Effector CD8-positive, alpha-beta T cell (primary cell): Measurements from ENCODE around the gene KLF7.

Experiments used
- DNase-seq: peaks from one replicate; lab custom pipeline; 2025; lab: John Stamatoyannopoulos, UW

The KLF7 gene

GRCh38 chr2:207149249-207150213 is 16.2 kb downstream of the KLF7 start:
- no peak for DNase-seq

- no peak for DNase-seq
Measured at GRCh38 chr2:207148020-207148419, 17.7 kb downstream of the KLF7 start.

DNA sequence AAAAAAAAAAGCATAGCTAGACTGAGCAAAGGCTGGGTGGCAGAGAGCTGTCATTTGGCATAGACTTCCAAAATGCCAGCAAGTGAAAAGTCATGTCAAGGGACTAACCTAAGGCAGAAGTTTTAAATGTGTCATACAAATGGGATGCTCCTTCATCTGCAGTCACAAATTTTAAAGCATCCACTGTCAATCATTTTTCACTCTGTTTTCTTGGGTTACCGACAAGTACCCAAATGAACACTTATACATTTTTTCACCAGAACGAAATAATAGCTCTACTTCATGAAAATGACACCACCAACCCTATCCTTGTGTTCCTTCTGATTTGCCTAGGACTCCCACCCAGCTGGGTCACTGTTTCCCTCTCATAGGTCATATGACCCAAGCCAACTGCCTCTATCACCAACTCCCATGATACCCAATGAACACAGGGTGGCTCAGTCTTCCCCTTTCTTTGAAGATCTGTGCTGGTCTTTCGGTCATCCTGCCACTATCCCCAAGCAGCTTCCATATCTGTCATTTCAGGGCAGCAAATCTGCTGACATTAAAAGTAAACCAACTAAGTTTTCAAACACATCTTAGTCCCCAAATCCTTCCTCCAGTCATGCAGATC is 21.5 kb downstream of the KLF7 start:
- no peak for DNase-seq

DNA sequence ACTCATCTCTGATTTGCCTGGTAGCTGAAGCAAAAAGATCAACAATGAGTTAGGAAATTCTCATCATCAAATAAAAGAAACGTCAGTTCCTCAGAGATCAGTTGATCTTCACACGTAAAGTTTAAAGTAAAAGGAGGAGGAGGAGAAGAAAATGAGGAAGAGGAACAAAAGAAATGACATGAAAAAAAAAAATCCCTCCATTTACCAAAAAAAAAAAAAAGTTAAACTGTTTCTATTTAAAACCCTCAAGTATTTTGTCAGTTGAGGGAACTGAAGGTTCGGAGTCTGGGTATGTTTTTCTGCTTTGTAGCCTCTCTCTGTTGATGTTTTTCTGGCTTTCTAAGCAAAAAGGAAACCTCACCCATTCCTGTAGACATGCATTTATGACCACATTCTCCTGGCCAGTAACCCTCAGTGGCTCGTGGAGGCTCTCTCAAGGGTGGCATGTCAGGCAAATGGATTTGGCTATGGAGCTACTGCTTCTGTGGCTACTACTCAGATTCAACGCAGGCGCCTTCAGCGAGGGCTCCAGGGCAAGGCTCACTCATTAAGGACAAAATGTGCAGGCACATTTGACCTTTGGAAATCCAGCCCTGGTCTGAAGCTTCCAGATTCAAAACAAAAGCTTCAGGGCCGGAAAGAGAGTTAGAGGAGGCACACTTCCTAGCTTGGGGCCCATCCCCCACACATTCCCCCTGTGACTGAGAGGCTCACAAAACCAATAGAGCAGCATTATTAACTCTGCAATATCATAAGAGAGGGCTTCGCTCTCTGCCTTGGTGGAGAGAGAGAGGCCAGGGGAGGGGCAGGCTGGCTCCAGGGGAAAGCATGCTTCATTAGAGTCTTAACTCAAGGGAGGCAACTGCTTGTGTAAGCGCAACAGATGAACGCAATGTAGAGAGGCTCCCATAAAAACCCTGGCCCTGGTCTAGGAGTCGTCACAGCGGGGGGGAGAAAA is 22.3 kb downstream of the KLF7 start:
- peak; percentile 39 for DNase-seq

- DNase-seq, result no peak
Measured at GRCh38 chr2:207142461-207142860, 23.3 kb downstream of the KLF7 start.

GRCh38 chr2:207141386-207141785 is 24.4 kb downstream of the KLF7 start:
- no peak for DNase-seq

DNA sequence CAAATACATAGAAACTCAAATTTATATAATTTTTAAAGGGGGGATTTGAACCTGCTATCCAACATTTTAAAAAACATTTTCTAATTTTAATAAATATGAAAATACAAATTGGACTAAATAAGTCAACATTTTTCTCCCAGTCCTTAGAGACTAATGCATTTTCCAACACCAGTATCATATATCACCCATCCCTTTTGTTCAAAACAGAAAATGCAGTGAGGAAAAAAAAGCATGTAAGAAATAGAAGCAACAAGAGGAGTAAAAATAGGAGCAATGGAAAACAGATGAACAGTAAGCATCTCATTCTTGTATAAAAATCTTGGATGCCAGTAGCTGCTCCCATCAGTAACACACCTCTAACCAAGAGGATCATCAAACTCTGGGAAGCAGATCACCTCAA is 25.5 kb downstream of the KLF7 start:
- DNase-seq, result no peak

GRCh38 chr2:207139552-207139951 is 26.2 kb downstream of the KLF7 start:
- no peak for DNase-seq

DNA sequence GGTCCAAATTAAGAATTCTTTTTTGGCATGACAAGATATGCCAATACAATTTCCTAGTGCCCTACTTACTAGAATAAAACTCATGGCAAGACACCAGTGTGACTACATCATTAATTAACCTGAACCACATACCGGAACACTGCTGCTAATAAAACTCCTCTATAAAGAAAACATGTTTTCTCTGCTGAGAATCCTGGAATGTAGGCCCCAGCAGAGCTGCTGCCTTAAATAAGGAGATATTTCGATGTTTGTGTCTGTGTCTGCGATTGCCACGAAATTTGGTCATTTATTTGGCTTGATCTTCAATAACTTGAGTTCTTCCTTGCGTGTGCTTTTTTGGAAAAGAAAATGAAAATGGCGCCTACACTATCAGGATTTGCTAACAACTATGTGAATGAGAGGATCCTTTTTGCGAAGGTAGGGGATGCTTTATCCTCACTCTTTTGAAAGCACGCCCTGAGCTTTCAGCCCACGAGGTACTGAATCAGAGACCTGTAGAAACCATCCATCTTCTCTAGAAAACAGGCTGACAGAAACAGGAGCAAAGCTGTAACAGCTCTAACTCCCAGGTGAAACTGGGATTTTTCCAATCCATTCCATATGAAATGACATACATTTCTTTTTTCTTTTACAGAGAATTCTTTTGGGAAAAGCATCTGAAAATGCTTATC is 27.0 kb downstream of the KLF7 start:
- DNase-seq, result no peak

DNA sequence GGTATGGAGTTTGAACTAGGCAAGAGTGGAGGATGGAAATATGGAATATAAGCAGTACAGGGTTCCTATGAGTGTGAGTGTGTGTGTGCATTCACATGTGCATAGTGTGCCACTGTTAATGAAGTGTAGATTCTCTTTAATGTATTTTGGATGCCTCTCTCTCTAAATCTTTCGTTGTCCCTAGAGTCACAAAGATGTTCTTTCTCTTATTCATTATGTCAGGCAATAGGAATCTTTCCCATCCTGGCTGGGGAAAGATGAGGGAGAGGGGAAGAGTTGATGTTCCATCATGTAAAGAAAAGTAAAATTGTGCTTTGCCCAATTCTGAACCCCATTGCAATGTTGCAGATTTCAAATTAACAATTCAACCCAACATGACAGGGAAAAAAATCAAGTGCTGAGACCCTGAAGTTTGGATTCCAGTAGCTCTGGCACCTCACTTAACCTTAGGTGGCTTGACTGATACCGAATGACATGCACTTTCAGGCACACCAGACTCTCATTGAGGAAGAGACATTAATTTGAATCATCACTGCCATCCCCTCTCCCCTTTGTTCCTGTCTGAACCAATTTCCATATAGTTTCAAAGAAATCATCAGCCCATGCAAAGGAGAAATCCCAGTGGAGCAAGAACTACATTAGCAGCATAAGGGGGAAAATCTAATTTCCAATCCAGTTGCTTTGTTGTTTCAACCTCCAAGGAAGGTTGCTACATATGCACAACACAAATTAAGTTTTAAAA is 28.0 kb downstream of the KLF7 start:
- DNase-seq, result no peak

DNA sequence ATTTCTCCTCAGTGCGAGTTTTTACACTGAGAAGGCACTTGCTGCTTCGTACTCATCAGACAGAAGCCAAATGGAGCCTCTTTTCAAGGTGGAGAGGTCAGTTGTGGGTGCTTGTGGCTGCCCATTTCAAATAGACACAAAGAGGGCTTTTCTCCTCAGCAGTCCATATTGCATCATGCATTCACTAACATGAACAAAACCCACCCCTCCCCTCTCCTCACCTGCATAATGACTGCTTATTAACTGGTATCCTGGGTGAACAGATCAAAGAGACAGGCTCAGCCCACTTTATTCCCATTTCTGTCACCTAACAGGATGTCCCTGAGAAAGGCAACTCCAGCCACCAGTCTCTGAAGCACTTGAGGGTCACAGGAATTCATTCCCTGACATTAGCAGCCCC is 28.9 kb downstream of the KLF7 start:
- no peak for DNase-seq

- no peak for DNase-seq
Measured at GRCh38 chr2:207135801-207136457, 29.8 kb downstream of the KLF7 start.

DNA sequence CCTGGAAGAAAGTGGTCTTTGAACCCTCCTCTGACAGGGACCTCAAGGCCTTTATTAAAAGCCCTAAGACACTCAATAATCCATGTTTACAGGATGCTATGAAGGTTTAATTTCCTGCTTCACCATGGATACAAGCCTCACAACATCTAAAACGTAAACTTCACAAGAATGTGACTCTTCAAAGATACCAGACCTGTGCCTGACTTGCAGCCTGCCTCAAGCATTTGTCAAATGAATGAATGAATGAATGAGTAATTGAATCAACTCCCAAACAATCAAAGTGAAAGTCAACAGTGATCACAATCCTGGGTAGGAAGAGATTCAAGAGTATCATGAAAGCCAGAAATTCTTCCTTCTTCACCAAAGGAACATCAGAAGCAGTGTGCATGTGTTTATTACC is 30.4 kb downstream of the KLF7 start:
- no peak for DNase-seq

DNA sequence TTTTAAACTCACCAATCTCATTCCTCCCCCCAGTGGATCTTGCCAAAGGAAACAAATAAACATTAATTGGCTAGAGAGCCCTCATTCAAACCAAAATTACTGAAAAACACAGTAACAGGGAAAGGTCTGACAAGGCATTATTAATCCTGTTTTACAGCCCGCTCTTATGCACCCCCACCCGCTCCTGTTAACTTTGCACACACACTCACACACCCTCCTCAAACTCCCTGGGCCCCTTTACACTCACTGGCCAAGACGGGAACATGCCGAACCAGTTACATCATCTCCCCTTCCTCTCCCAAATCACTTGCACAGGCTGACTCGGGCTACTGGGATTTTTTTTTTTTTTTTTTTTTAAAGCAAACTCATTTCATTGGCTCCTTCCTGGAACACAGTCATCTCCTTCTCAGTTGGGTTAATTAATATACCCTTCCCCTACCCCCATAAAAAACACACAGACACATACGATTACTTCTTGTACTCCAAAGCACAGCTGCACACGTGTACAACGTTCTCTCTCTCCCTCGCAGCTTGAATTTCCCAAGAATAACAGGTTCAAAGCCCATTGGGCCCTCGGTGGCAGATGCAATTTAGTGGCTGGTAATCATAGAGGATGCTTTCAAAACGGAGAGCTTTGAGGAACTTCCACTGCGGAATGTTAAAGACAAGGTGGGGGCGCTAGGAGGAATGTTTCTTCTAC is 31.8 kb downstream of the KLF7 start:
- DNase-seq, result no peak

DNA sequence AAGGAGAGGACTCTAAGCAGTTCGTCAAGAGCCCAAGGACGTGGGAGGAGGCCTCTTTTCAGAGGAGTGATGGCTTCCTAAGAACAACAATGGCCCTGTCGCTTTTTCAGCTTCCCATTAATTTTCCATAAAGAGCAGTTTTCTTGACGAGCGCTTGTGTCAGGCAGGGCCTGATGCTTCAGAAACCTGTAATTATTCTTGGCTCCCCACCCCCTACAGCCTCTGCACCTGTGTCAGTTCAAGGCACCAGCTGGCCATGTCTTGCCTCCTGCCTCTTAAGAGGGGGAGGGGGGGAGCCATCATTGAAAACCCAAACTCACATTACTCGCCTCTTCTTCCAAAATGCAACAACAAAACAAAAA is 32.3 kb downstream of the KLF7 start:
- no peak for DNase-seq

GRCh38 chr2:207132019-207132418 is 33.7 kb downstream of the KLF7 start:
- DNase-seq, result no peak

DNA sequence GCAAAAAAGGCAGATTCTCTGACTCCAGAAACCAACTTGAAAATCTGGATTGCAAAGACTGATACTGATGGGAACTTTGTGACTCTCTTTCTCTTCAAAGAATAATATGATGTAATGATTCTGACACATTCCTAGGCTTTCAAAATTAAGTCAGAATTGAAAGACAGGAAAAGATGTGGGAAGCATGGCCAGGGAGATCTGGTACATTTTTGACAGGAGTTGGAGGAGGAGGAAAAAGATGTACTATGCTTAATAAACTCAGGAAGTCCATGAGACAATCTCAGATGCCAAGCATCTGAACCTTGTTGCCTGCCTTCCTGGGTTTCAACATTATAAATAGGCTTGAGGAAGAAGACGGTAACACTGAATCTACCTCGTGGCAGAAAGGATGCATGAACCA is 34.2 kb downstream of the KLF7 start:
- DNase-seq, result no peak

- no peak for DNase-seq
Measured at GRCh38 chr2:207130958-207131521, 34.7 kb downstream of the KLF7 start.

DNA sequence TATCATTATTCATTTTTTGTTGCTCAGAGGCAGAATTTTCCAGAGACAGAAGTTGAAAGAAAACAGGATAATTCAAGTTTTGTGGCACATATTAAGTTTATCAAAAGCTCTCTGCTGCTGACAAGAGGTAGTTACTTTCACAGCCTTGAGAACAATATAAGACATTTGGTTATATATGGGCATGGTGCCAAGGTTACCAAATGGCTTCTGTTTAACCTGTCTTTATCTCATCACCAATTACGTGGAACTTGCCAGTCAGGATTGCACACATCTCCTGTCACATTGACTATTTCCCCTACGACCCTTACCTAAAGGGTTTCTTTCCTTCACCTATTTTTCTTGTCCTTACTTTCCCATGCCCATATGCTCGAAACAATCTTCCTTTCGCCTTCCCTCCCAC is 35.9 kb downstream of the KLF7 start:
- no peak for DNase-seq

DNA sequence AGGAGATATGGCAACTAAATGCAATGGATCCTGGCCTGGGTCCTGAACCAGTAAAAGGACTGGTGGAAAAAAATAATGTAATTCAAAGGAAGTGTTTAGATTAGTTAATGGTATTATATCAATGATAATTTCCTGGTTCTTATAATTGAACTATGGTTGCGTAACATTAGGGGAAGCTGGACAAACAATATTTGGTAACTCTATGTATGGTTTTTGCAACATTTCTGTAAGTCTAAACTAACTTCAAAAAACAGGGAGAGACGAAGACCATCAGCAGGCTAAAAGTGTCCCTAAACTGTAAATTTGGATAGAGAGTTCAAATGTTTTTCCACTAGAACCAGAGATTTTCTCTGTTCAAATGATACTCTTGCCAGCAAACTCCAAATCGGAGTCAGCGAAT is 36.9 kb downstream of the KLF7 start:
- DNase-seq, result no peak
